ENCODE data around the gene CLEC4A.
"Not testable (repeated sequence)": the region's sequence is repeated elsewhere in the genome, so short reads cannot be mapped to it uniquely, and the experiment has no call there.

The CLEC4A gene

DNA sequence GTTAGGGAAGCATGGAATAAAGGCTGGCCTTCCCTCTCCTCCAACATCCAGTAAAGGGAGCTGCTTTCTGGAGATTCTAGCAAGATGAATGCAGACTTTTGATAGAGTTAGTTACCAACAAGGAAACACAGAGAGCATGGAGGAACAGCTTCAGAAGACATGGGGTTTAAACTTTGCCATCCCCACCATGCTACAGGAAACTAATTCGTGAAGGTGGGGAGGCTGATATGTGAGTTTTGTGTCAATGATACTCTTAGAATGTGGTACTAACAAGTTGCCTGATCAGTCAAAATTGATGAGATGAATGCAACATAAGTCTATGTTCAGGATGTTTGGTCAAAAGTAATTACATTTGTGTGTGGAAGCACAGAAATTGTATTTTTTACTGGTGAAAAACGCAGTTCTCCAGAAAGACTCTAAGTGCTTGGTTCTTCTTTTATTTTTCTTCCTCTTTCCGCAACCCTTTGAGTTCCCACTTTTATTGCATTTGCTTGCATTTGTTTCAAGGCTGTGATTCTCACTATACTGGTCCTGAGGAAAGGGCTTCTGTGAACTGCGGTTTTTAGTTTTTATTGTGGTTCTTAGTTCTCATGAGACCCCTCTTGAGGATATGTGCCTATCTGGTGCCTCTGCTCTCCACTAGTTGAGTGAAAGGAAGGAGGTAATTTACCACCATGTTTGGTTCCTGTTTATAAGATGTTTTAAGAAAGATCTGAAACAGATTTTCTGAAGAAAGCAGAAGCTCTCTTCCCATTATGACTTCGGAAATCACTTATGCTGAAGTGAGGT is at the start of gene CLEC4A:
CLEC4A (plus strand) TSS at position 494 of the 789 bp plus-strand sequence; CDS start at position 756, 262 bp downstream.
- no peak for DNase-seq (ENCODE audit: low read depth in 2 of 2)

GRCh38 chr12:8075935-8076334 is 47.5 kb upstream of the CLEC4A start:
- no peak for DNase-seq (ENCODE audit: low read depth in 2 of 2)

DNA sequence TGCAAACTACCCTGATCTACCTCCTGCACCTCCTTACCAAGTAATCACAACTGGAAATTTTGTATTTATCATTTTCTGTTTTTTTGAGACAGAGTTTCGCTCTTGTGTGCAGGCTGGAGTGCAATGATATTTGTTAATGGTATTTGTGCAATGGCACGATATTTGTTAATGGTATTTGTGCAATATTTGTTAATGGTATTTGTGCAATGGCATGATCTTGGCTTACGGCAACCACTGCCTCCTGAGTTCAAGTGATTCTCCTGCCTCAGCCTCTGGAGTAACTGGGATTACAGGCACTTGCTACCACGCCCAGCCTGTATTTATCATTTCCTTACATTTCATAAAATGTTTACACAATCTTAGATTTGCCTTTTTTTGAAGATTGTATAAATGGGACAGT is 47.1 kb upstream of the CLEC4A start:
- DNase-seq (ENCODE audit: low read depth in 2 of 2), result no peak

- no peak for DNase-seq (ENCODE audit: low read depth in 2 of 2)
Measured at GRCh38 chr12:8077207-8077606, 46.2 kb upstream of the CLEC4A start.

DNA sequence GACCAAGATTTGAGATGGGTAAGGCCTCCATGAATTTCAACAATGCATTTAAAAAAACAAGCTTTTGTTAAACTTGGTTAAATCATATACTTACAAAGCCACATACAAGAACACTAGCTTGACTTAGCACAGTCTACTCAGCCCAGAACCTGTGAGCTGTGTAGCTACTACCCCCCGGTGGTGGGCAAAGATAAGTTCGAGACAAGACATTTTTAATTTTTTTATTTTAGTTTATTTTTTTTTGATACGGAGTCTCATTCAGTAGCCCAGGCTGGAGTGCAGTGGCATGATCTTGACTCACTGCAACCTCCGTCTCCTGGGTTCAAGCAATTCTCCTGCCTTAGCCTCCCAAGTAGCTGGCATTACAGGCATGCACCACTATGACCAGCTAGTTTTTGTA is 45.0 kb upstream of the CLEC4A start:
- DNase-seq (ENCODE audit: low read depth in 2 of 2), result peak; percentile 30 to 41

- DNase-seq (ENCODE audit: low read depth in 2 of 2), result no peak
Measured at GRCh38 chr12:8078916-8079315, 44.5 kb upstream of the CLEC4A start.

DNA sequence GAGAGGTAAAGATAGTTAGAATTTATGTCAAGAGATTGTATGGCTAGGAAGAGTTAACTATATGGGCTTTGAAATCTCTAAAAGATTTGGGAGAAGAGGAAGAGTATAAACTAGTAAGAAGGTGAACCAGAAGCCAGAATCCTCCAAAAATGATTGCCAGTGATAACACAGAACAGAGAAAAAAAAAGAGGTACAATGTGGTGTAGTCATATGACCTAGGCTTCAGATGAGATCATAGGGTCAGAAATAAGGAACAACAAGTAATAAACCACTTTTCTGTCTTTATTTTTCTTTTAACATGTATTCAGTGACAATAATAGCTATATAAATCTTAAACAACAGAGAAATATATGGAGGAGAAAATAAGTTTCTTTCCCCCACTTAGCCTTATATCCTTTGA is 43.3 kb upstream of the CLEC4A start:
- DNase-seq (ENCODE audit: low read depth in 2 of 2), result no peak

- no peak for DNase-seq (ENCODE audit: low read depth in 2 of 2)
Measured at GRCh38 chr12:8081251-8081920, 42.0 kb upstream of the CLEC4A start.

DNA sequence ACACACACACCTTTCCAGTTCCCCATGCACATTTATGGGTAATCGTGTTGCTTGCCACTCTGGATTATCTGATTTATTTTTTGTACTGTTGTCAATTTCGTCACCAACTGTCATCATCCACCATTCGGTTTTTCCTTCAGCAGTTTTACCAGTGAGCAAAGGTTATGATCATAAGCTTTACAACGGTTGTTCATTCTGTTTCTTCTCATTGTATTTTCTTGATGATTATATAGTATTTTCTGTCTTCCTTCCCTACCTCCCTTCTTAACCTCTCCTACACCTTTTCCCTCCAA is 40.7 kb upstream of the CLEC4A start:
- DNase-seq (ENCODE audit: low read depth in 2 of 2), result no peak

GRCh38 chr12:8084351-8084750 is 39.1 kb upstream of the CLEC4A start:
- not testable (repeated sequence) for DNase-seq (ENCODE audit: low read depth in 2 of 2)

DNA sequence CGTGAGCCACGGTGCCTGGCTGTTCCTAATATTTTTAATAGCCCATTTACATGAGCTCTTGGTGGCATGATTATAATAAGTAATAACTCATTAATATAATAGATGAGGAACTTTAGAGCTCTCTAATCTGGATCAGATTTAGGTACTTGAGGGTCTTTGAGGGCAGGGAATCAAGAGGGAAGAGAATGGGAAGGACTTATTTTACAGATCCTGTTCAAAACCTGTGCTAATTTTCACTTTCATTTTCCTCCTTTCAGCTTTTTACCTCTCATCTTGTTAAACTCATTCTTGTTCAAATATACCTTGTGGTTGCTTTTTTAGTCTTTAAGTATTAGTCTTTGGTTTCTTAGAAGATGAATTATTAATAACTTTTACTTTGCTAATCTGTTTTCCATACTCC is 35.8 kb upstream of the CLEC4A start:
- DNase-seq (ENCODE audit: low read depth in 2 of 2), result no peak

- no peak for DNase-seq (ENCODE audit: low read depth in 2 of 2)
Measured at GRCh38 chr12:8088574-8088973, 34.8 kb upstream of the CLEC4A start.

DNA sequence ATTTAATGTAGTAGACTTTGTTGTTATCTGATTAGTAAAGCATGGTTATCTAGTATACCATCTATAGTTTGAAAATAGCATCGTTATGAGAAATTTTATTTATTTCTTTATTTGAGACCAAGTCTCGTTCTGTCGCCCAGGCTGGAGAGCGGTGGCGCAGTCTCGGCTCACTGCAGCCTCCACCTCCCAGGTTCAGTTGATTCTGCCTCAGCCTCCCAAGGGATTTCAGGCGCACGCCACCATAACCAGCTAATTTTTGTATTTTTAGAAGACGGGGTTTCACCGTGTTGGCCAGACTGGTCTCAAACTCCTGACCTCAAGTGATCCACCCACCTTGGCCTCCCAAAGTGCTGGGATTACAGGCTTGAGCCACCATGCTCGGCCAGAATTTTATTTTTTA is 34.1 kb upstream of the CLEC4A start:
- DNase-seq (ENCODE audit: low read depth in 2 of 2), result not testable (repeated sequence)

DNA sequence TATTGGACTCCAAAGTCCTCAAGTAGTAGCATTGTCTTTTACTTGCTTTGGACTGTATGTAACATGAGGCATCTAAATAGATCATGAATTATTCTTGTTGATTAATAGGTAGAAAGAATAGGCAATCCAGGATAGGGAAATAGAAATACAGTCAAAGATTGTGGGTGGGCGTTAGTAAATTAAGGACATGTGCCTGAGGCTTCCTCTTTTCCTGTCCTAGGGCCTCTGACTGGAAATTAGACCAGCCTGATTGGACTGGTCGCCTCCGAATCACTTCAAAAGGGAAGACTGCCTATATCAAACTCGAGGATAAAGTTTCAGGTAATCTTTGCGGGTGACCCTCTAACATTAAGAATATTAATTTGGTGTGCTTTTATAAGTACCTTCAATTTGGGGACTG is 33.7 kb upstream of the CLEC4A start:
- no peak for DNase-seq (ENCODE audit: low read depth in 2 of 2)

- no peak for DNase-seq (ENCODE audit: low read depth in 2 of 2)
Measured at GRCh38 chr12:8093291-8093690, 30.1 kb upstream of the CLEC4A start.

DNA sequence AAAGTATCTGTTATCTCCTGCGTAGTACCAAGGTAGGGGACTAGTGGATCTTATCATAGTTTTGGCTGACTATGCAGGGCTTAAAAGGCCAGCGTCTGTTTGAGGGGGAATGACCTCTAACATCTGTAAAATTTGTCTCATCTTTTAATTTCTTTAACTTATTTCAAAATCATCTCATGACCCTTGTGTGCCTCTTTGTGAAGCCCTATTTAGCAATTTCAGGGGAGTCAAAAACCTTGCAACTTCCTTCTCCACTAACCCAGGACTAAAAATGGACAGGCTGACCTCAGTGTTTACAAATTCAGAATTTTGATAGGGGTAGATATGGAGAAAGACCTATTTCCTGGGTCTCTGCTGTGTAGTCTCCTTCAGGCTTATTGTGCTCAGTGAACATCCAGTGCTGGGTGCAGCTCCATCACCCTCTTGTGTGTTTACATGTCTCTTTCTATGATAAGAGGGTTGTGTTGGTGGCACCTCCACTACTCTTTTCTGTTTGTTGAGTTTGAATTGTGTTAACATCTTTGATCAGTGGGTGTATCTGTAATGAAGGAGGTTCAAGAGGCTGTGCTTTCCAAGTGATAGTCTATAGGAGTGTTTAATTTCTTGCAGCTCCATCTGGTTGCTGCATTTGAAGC is 27.0 kb upstream of the CLEC4A start:
- no peak for DNase-seq (ENCODE audit: low read depth in 2 of 2)

DNA sequence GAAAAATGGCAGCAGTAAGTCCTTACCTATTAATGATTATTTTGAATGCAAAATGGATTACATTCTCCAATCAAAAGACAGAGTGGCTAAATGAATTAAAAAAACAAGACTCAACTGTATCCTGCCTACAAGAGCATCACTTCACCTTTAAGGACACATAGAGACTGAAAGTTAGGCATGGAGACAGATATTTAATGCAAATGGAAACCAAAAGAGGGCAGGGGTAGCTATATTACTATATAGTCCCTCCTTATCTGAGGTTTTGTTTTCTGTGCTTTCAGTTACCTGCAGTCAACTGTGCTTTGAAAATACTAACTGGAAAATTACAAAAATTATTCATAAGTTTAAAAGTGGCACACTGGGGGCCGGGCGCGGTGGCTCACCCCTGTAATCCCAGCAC is 24.2 kb upstream of the CLEC4A start:
- DNase-seq (ENCODE audit: low read depth in 2 of 2), result no peak

- peak; percentile 28 to 34 for DNase-seq (ENCODE audit: low read depth in 2 of 2)
Measured at GRCh38 chr12:8108808-8109398, 14.5 kb upstream of the CLEC4A start.

GRCh38 chr12:8113117-8113516 is 10.3 kb upstream of the CLEC4A start:
- not testable (repeated sequence) for DNase-seq (ENCODE audit: low read depth in 2 of 2)

GRCh38 chr12:8120072-8120713 is 3.2 kb upstream of the CLEC4A start:
- DNase-seq (ENCODE audit: low read depth in 2 of 2), result no peak

GRCh38 chr12:8127138-8127537 is 3.7 kb downstream of the CLEC4A start:
- DNase-seq (ENCODE audit: low read depth in 2 of 2), result no peak

Measured in fibroblast of skin of left biceps (primary cell).